Choroid plexus epithelial cell (primary cell): ENCODE measurements around the gene MATN4.

ENCODE experiments used
- DNase-seq: peaks from one replicate; pipeline ENCODE4 v3.0.0-alpha.2; 2010; ENCODE audit warnings: low read depth
- H3K4me3 ChIP-seq: 2 replicates; pipeline ENCODE4 v1.5.1; 2011; ENCODE audit warnings: low read depth, mild to moderate bottlenecking, control low read depth, low read length, moderate library complexity
- TF ChIP-seq, protein P1 (sequence below): conservative IDR thresholded peaks from 2 replicates; pipeline ENCODE4 v1.5.1; 2011; ENCODE audit warnings: low read depth, mild to moderate bottlenecking, control low read depth, inconsistent platforms, low read length, moderate library complexity

MATN4 gene

GRCh38 chr20:45269056-45269455 lies 39.0 kb downstream of the MATN4 start:
- TF ChIP-seq, protein P1, sequence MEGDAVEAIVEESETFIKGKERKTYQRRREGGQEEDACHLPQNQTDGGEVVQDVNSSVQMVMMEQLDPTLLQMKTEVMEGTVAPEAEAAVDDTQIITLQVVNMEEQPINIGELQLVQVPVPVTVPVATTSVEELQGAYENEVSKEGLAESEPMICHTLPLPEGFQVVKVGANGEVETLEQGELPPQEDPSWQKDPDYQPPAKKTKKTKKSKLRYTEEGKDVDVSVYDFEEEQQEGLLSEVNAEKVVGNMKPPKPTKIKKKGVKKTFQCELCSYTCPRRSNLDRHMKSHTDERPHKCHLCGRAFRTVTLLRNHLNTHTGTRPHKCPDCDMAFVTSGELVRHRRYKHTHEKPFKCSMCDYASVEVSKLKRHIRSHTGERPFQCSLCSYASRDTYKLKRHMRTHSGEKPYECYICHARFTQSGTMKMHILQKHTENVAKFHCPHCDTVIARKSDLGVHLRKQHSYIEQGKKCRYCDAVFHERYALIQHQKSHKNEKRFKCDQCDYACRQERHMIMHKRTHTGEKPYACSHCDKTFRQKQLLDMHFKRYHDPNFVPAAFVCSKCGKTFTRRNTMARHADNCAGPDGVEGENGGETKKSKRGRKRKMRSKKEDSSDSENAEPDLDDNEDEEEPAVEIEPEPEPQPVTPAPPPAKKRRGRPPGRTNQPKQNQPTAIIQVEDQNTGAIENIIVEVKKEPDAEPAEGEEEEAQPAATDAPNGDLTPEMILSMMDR = no peak
- no peak for DNase-seq
- H3K4me3 ChIP-seq = no peak overlapping the region

GRCh38 chr20:45268531-45268930 lies 39.6 kb downstream of the MATN4 start:
- TF ChIP-seq, protein P1 = no peak
- H3K4me3 ChIP-seq = no peak overlapping the region
- no peak for DNase-seq

GRCh38 chr20:45266977-45267376 lies 41.1 kb downstream of the MATN4 start:
- TF ChIP-seq, protein P1 = no peak
- DNase-seq = no peak
- H3K4me3 ChIP-seq = no peak overlapping the region

- H3K4me3 ChIP-seq = no peak overlapping the region
- TF ChIP-seq, protein P1 = no peak
- no peak for DNase-seq
These were observed 44.4 kb downstream of the MATN4 start for GRCh38 chr20:45263556-45264266.

GRCh38 chr20:45258664-45259063 lies 49.4 kb downstream of the MATN4 start:
- H3K4me3 ChIP-seq = no peak overlapping the region
- no peak for DNase-seq
- TF ChIP-seq, protein P1 = no peak

GRCh38 chr20:45258259-45258658 lies 49.8 kb downstream of the MATN4 start:
- H3K4me3 ChIP-seq = no peak overlapping the region
- no peak for DNase-seq
- TF ChIP-seq, protein P1 = no peak

- no peak overlapping the region for H3K4me3 ChIP-seq
- DNase-seq = no peak
- TF ChIP-seq, protein P1 = no peak
These were observed 50.4 kb downstream of the MATN4 start for GRCh38 chr20:45257711-45258110.
